Osteocyte (in vitro differentiated cells): ENCODE results near the gene FAM120B. TPM values are rescaled to one million over a fixed set of nuclear protein-coding genes. Genes with fewer than 3 reads are reported as not detected.

Source experiments
- DNase-seq: peaks from one replicate; pipeline ENCODE4 v3.0.0; 2021; ENCODE audit warnings: mixed read lengths; ENCODE audit not compliant: unreplicated experiment; ENCODE audit errors: extremely low spot score
- H3K27ac Mint-ChIP-seq: one replicate; pipeline ENCODE4 v1.8.0; 2021; ENCODE audit warnings: mild to moderate bottlenecking, mixed read lengths; ENCODE audit not compliant: unreplicated experiment
- H3K27me3 Mint-ChIP-seq: one replicate; pipeline ENCODE4 v1.8.0; 2021; ENCODE audit warnings: mixed read lengths; ENCODE audit not compliant: unreplicated experiment
- H3K36me3 Mint-ChIP-seq: one replicate; pipeline ENCODE4 v1.8.0; 2021; ENCODE audit warnings: mixed read lengths; ENCODE audit not compliant: unreplicated experiment
- H3K4me1 Mint-ChIP-seq: one replicate; pipeline ENCODE4 v1.8.0; 2021; ENCODE audit warnings: mixed read lengths; ENCODE audit not compliant: unreplicated experiment
- H3K4me3 Mint-ChIP-seq: one replicate; pipeline ENCODE4 v1.8.0; 2021; ENCODE audit warnings: mild to moderate bottlenecking, moderate library complexity, mixed read lengths; ENCODE audit not compliant: unreplicated experiment
- H3K9me3 Mint-ChIP-seq: one replicate; pipeline ENCODE4 v1.8.0; 2021; ENCODE audit warnings: mixed read lengths; ENCODE audit not compliant: unreplicated experiment
- total RNA-seq: library from RNA; stranded (reverse); gene quantifications from 2 replicates; pipeline ENCODE4 v1.2.1, GENCODE V29; 2021
- TF ChIP-seq, protein P1 (sequence below): fragments of 200-600 bp; sonication (generic); IDR thresholded peaks from 2 replicates; pipeline ENCODE4 v1.5.0; 2021; ENCODE audit warnings: antibody characterized with exemption, mild to moderate bottlenecking, moderate library complexity

FAM120B gene
- total RNA-seq, 1 donor from 2014 or later: 36.9 TPM

GRCh38 chr6:170368544-170368943 lies 62.0 kb downstream of the FAM120B start:
- Mint-ChIP-seq H3K27me3 (no peaks in the 10 kb centered on the region), H3K4me3 (no peak overlapping the region), H3K36me3 (peaks cover 32% of the 10 kb centered on the region), H3K4me1 (peaks cover 49% of the 10 kb centered on the region), H3K9me3 (no peaks in the 10 kb centered on the region), H3K27ac (no peak overlapping the region)
- TF ChIP-seq, protein P1, sequence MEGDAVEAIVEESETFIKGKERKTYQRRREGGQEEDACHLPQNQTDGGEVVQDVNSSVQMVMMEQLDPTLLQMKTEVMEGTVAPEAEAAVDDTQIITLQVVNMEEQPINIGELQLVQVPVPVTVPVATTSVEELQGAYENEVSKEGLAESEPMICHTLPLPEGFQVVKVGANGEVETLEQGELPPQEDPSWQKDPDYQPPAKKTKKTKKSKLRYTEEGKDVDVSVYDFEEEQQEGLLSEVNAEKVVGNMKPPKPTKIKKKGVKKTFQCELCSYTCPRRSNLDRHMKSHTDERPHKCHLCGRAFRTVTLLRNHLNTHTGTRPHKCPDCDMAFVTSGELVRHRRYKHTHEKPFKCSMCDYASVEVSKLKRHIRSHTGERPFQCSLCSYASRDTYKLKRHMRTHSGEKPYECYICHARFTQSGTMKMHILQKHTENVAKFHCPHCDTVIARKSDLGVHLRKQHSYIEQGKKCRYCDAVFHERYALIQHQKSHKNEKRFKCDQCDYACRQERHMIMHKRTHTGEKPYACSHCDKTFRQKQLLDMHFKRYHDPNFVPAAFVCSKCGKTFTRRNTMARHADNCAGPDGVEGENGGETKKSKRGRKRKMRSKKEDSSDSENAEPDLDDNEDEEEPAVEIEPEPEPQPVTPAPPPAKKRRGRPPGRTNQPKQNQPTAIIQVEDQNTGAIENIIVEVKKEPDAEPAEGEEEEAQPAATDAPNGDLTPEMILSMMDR: no peak
- peak; percentile 44 for DNase-seq

GRCh38 chr6:170369403-170369802 lies 62.8 kb downstream of the FAM120B start:
- H3K27ac Mint-ChIP-seq: no peak overlapping the region
- no peak overlapping the region for H3K4me3 Mint-ChIP-seq
- H3K9me3 Mint-ChIP-seq: no peaks in the 10 kb centered on the region
- peaks cover 45% of the 10 kb centered on the region for H3K4me1 Mint-ChIP-seq
- H3K36me3 Mint-ChIP-seq: peaks cover 29% of the 10 kb centered on the region
- TF ChIP-seq, protein P1: no peak
- DNase-seq: no peak
- no peaks in the 10 kb centered on the region for H3K27me3 Mint-ChIP-seq

DNA sequence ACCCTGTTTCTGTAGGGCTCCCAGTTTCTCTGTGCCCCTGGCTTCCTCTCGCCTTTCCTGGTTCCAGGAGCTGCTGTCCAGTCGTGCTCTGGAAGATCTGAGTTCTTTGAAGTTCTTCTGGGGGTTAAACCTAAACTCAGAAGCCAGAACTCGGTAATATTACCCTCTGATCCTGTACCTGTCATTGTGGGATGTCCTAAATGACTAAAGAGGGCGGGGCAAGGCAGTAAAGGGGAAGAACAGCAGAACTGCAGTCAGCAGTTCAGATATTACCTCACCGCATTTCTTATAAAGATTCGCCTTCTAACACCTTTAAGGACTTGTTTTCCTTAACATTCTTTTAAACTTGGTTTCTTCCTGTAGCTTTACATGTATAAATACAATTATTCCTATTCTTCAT lies 63.9 kb downstream of the FAM120B start:
- peaks cover 22% of the 10 kb centered on the region for H3K36me3 Mint-ChIP-seq
- H3K4me3 Mint-ChIP-seq: no peak overlapping the region
- no peak overlapping the region for H3K27ac Mint-ChIP-seq
- H3K4me1 Mint-ChIP-seq: peaks cover 35% of the 10 kb centered on the region
- no peaks in the 10 kb centered on the region for H3K9me3 Mint-ChIP-seq
- TF ChIP-seq, protein P1: no peak
- no peaks in the 10 kb centered on the region for H3K27me3 Mint-ChIP-seq
- no peak for DNase-seq

- H3K4me3 Mint-ChIP-seq: no peak overlapping the region
- H3K9me3 Mint-ChIP-seq: no peaks in the 10 kb centered on the region
- H3K36me3 Mint-ChIP-seq: peaks cover 25% of the 10 kb centered on the region
- H3K27me3 Mint-ChIP-seq: no peaks in the 10 kb centered on the region
- TF ChIP-seq, protein P1: no peak
- no peak overlapping the region for H3K27ac Mint-ChIP-seq
- DNase-seq: no peak
- peaks cover 29% of the 10 kb centered on the region for H3K4me1 Mint-ChIP-seq
These were observed 64.5 kb downstream of the FAM120B start for GRCh38 chr6:170371080-170371479.

GRCh38 chr6:170371588-170371987 lies 65.0 kb downstream of the FAM120B start:
- H3K27ac Mint-ChIP-seq: no peak overlapping the region
- DNase-seq: no peak
- no peaks in the 10 kb centered on the region for H3K27me3 Mint-ChIP-seq
- TF ChIP-seq, protein P1: no peak
- H3K4me1 Mint-ChIP-seq: peaks cover 24% of the 10 kb centered on the region
- peaks cover 29% of the 10 kb centered on the region for H3K36me3 Mint-ChIP-seq
- no peaks in the 10 kb centered on the region for H3K9me3 Mint-ChIP-seq
- no peak overlapping the region for H3K4me3 Mint-ChIP-seq
